IPS-NIHi7 (cell line): ENCODE results near the gene APBA2.
"Not testable (repeated sequence)": the region's sequence is repeated elsewhere in the genome, so short reads cannot be mapped to it uniquely, and the experiment has no call there.

ENCODE experiments used
- DNase-seq: peaks from one replicate; pipeline ENCODE4 v3.0.0; 2012; ENCODE audit warnings: mixed read lengths; ENCODE audit errors: extremely low spot score

Gene APBA2

DNA sequence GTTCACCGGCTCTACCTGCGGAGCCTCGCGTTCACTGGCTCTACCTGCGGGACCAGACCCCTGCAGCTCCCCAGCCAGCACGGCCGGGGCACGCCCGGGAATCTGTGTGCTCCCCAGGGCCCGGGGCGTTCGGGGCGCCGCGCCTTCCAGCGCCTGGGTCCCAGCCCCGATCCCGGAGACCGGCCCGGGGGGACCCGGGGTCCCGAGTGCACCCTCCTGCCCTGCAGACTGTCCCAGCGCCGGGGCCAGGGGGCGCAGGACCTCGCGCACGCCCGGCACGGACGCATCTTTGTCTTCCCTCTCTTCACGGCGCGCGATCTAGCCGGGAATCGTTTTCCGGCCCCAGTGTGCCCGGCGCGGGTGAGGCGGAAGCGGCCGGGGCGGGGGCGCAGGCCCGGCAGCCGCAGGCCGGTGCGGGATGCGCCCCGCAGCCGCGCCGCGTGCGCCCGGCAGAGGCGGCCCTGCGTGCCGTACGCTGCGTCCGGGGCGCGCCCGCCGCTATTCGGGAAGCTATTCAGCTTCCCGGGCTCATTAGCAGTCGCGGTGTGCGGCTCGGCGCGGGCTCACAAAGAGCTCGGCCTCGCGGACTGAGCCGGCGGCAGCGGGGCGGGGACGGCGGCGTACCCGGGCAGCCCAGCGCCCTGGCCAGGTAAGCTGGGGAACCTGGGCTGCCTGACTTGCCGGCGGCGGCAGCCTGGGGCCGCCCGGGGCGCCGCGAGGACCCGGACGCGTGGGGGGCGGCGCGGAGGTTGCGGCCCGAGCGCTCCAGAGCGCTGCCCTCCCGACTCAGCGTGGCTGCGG lies at the start of gene APBA2:
Gene APBA2, plus strand, starts transcription at position 345 of the 801 bp plus-strand sequence. CDS start 167,911 bp downstream, outside the sequence.
- DNase-seq: peak; percentile 62

DNA sequence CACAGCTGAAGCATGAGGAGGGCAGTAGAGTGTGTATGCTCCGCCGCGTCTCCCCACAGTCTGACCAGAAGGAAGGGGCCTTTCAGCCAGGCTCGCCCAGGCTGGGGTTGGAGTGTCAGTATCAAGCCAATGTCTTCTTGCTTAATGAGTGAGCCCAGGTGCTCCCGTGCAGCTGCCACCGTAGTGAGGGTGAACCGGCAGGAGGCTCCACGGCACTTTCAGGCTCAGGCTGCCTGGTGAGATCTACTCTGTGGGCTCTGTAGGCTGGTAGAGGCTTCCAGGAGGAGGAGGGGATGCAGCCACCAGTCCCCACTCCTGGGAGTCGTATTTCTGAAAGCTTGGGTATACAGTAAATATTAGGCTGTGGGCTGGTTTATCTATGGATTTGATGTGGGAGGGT lies 45.5 kb upstream of the APBA2 start:
- not testable (repeated sequence) for DNase-seq

DNA sequence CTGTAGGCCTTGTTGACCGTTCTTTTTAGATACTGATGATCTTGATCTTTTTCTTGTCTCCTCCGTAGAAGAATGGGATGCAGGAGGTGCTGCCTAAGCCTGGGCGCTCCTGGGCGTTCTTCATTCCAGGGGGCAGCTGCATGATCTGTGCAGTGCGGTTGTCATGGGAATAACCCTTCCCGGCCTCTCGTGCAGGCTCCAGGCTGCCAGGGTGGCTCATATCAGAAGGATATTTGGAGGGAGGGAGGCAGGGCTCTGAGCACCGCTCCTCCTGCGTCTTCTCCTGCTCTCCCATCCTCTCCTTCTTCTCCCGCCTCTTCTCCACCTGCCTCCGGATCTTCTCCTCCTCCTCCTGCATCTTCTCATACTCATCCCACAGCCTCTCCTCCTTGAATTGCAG lies 43.6 kb upstream of the APBA2 start:
- DNase-seq: not testable (repeated sequence)

DNA sequence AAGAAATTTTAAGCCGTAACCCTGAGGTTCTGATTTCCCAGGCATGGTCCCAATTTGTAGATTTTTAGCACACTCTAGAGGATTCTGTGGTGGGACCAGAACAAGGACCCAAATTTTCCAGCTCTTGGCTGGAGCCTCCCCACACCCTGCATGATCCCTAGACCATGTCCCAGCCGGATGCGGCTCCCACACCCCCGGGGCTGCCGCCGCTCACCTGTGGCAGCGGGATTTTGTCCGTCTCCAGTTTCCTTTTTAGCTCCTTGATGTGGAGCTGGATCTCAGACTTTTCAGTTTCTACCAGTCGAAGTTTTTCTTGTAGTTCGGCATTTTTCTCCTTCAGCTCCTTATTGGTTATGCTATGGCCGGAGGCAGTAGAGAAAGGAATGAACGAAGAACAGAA lies 42.3 kb upstream of the APBA2 start:
- not testable (repeated sequence) for DNase-seq

DNA sequence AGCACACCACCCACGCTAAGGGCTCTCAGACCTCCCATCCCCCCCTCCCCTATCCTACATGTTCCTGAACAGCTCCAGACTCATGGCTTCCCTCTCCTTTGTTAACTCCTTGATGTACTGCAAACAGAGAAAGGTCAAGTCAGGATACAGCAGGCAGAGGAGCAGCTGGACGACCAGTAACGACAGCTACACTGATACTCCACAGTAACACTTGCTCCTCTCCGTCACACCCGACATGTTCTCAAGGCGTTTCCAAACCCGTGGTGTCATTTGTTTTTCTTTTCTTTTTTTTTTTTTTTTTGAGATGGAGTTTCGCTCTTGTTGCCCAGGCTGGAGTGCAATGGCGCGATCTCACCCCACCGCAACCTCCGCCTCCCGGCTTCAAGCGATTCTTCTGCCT lies 41.6 kb upstream of the APBA2 start:
- DNase-seq: not testable (repeated sequence)

DNA sequence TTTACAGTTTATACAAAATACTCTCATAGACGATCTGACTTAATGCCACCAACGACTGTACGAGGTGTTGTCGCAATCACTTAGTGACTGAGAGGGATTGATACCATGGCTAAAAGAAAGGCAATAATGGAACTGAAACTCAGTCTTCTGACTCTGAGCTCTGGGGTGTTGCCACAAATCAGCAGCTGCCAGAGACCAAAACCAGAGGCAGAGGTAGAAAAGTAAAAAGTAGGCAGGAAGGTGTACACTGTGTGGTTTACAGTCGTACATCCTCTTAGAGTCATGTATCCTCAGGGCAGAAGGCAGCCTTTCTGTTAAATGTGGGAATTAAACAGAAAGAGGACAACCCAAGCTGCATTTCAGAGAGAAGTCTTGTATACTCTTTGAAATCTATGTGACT lies 38.5 kb upstream of the APBA2 start:
- not testable (repeated sequence) for DNase-seq

DNA sequence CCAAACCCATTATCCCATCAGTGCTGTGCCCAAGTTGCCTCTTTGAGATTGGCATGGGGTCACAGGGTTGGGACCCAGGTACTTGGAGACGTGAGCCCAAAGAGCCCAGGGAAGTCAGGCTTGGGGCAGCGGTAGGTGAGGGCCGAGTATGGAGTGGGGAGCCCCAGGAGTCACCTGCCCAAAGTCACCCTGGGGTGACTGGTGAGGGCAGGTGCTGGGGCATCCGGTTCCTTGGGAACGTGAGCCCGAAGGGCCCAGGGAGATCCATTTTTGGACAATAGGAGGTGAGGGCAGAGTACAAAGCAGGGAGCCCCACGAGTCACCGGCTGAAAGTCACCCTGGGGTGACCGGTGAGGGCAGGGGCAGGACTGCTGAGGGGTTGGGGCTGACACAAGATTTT lies 37.8 kb upstream of the APBA2 start:
- not testable (repeated sequence) for DNase-seq

DNA sequence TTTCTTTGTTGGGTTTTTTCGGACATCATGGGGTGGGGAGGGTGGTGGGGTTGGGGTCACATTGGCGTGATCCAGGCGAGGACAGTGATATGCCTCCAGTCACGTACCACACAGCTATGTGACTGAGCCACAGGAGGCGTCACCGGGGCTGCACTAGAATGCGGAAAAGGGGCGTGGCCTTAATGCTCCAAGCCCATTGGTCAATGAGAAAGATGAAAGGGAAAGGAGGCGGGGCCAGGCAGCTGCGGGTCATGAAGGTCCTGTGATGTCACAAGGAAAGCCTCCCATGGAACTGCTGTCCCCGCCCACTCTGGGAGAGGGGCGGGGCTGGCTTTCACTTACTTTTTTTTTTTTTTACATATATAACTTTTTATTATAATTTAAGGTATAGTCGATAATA lies 37.3 kb upstream of the APBA2 start, which contains the start of gene GOLGA6L7:
Gene GOLGA6L7, minus strand, starts transcription at position 124 of the 400 bp plus-strand sequence. Its CDS starts 95 bp downstream, at position 29.
- not testable (repeated sequence) for DNase-seq

DNA sequence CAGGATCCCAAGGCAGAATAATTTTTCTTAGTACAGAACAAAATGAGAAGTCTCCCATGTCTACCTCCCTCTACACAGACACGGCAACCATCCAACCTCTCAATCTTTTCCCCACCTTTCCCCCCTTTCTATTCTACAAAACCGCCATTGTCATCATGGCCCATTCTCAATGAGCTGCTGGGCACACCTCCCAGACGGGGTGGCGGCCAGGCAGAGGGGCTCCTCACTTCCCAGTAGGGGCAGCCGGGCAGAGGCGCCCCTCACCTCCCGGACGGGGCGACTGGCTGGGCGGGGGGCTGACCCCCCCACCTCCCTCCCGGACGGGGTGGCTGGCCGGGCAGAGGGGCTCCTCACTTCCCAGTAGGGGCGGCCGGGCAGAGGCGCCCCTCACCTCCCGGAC lies 36.5 kb upstream of the APBA2 start:
- not testable (repeated sequence) for DNase-seq

DNA sequence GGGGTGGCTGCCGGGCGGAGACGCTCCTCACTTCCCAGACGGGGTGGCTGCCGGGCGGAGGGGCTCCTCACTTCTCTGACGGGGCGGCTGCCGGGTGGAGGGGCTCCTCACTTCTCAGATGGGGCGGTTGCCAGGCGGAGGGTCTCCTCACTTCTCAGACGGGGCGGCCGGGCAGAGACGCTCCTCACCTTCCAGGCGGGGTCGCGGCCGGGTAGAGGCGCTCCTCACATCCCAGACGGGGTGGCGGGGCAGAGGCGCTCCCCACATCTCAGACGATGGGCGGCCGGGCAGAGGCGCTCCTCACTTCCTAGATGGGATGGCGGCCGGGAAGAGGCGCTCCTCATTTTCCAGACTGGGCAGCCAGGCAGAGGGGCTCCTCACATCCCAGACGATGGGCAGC lies 36.0 kb upstream of the APBA2 start:
- not testable (repeated sequence) for DNase-seq

DNA sequence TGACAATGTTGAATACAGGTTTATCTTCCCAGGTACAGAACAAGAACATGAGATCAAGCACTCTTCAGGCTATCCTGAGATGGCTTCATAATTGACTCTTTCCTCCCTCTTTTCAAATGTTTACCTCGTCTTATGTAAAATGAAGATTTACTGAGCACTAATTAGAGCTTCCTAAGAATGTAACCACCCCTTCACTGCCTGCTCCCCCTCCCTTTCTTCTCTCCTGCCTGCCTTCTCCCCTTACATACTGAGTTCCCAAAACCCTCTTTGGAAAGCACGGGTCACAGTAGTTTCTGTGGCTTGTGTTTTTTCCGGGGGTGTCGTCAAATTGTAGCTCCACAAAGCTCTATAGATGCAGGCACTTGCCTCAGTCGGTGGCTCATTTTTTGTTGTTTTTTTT lies 32.1 kb upstream of the APBA2 start:
- not testable (repeated sequence) for DNase-seq

DNA sequence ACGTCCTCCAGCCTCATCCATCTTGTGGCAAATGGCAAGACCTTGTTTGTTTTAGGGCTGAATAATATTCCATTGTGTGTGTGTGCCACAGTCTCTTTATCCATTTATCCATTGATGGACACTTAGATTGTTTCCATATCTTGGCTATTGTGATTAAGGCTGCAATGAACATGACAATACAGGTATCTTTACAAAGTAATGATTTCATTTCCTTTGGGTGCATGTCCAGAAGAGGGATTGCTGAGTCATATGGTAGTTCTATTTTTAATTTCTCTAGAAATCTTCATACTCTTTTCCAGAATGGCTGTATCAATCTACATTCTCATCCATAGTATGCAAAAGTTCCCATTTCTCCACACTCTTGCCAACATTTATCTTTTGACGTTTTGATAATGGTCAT lies 31.2 kb upstream of the APBA2 start:
- not testable (repeated sequence) for DNase-seq

DNA sequence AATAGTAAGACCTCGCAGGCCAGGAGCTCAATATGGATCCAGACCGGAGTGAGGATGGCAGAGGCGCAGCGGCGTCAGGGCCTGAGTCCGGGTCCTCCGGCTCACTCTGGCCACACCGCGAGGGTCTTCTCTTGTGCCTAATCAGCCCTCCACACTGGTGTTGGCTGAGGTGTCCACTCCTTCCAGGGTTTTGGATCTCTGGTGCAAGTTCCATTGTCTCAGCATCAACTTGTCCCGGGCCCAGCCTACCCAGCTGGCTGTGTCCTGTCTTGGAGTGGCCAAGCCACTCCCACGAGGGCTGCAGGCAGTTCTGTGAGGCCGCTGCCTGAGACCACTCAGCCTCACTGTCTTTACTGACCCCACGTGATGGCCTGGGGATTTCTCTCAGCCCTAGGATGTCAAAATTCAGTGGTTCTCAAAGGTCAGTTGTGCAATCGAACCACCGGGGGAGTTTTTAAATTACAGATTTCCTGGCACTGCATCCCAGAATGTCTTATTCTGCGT lies 24.7 kb upstream of the APBA2 start:
- DNase-seq: no peak

DNA sequence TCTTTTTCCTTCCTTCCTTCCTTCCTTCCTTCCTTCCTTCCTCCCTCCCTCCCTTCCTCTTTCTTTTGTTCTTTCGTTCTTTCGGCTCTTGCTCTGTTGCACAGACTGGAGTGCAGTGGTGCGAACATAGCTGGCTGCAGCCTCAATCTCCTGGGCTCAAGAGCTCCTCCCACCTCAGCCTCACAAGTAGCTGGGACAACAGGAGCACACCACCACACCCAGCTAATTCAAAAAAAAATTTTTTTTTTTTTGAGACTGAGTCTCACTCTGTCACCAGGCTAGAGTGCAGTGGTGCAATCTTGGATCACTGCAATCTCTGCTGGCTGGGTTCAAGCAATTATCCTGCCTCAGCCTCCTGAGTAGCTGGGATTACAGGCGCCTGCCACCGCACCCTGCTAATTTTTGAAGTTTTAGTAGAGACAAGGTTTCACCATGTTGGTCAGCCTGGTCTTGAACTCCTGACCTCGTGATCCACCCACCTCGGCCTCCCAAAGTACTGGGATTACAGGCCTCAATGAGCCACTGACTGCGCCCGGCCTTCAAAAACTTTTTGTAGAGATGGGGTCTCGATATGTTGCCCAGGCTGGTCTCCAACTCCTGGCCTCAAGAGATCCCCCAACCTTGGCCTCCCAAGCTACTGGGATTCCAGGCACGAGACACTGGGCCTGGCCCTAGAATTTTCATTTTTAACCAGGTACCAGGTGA lies 24.0 kb upstream of the APBA2 start:
- not testable (repeated sequence) for DNase-seq

DNA sequence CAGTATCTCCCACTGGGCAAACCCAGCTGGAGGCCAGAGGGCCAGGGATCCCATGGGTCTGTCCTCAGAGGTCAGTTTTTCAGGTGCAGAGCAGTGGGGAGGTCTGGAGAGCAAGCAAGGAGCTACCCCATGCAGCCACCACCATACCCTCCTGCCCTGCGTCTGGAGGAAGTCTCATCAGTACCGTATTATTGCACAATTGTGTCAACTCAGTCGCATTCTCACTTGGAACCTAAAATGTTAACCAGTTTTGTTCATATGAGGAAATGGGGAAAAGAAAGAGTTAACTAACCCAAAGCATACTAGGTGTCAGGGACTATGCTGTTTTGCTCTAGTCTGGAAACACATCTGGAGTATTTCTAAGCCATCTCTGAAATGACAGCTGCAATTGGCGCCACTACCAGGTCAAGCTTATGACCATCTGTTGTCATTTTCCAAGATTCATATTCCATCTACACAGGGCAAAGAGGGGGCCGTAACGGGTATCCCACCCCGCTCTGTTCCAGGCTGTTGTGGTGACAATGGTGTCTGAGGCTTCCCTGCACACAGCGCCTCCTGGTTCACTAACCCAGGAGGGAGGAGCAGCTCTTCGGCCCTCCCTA lies 16.9 kb upstream of the APBA2 start:
- no peak for DNase-seq

DNA sequence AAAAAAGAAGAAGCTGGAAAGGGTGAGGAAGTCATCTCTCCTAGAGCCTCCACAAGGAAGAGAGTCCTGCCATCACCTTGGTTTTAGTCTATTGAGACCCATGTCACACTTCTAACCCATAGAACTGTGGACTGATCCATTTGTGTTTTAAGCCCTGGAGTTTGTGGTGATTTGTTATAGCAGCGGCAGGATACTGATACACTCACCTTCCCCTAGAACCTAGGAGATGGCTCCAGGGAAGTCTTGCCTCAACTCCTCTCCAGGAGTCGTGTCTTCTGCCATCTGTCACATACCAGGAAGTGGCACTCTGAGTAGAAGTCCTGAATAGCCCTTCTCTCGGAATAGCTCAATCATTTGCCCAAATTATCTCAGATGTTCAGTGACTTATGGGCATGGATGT lies 14.6 kb upstream of the APBA2 start:
- no peak for DNase-seq

DNA sequence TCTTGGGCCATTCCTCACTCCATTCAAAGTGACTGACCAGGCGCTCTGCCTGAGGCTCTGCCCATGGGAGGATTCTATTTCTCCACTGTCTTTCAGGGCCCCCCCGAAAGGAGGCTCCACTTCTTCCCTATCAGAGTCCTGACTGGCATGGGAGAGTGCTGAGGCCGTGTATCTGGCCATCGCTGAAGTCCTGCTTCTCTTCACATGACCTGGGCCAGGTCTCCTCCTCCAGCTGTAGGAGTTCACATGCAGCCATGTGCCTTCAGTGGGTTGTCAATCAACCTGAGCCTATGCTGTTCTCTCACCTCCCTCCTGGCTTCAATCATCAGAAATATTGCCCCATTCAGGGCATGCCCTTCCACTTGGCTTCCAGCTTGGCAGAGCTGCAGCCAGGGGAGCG lies 12.8 kb upstream of the APBA2 start:
- DNase-seq: no peak

DNA sequence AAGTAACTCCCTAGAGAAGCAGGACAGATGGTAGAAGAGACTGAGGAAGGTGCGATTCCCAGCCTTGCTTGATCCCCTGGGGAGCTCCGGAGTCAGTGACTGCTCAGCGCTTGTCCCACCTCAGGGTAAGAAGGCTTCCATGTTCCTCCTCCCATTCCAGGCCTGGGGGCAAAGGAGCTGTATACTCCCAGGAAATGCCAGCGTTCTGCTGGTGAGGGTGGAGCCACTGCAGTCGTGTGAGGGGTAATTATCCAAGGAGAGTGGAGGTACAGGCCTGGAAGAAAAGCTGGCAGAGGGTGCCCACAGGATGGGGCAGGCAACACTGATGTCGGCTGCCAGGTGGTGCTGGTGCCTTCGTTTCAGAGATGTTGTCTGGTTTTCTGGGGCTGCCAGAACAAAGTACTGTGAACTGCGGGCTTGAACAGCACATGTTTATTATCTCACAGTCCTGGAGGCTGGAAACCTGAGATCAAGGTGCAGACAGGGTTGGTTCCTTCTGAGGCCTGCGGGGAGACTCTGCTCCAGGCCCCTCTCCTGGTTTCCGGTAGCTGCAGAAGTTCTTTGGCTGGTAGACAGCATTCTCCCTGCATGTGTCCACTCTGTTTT lies 12.1 kb upstream of the APBA2 start:
- DNase-seq: no peak

DNA sequence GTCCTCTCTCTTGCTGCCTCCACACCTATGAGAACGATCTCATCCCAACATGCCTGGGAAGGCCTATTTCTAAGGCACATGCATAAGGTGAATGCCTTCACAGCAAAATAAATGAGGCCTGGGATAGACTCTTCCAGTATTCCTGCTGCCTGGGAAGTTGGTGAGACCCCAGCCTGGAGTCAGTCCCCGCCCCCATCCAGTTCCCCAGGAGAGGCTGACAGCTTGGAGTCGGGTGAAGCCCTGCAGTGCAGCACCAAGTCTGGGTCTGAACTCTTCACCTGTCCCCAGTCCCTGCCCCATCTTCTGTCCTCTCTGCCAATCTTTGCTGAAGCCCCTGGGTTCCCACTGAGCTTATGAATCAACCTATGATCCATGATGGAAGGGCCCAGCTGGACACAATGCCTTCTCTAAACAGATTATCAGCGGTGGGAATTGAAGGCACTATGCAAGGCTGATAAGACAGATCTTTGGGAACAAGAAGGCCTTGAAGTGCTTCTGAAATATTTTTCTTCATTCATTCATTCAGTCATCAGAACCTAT lies 10.2 kb upstream of the APBA2 start:
- DNase-seq: no peak

DNA sequence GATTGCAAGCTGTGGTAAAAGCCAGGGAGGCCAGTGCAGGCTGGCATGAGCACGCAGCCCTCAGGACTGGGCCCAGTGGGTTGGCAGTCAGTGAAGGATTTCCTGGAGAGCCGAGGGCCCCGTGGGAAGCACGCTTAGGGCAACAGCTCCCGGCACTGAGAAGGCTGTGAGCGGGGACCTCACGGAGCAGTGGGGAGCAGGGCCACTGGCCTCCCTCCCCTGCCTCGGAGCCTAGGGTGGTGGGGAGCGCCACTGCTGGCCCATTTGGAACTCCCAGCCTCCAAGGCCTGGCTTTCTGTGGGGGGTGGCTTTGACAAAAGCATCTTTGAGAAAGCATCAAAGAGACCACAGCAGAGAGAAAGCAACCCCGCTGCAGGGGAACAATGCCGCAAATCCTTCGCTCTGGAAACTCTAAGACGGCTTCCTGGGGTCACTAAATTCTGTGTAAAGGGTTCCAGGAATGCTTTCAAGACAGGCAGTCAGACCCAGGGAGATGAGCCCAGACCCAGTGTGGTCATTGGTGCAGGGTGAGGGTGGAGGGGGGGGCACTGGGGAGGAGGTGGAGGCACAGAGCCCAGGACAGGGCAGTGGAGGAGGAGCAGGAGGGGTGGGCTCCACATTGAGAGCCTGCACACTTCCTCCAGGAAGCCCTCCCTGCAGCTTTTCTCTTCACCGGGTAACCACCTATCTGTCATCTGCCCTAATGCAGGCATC lies 9.5 kb upstream of the APBA2 start:
- peak; percentile 60 for DNase-seq

DNA sequence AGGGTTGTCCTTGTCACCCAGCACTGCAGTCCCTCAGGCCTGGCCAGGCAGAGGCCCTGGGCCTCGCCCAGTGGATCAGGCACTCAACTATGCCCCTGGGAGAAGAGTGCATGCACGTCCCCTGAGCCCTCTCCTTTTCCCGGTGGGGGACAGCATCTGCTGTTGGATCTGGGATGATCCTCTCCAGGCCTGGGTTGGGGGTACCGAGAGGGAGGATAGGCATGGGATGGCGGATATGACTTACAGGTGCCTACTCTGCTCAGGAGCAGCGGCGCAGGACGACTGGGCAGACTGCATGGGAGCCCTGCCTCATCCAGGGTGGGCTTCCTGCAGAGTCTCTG lies 9.0 kb upstream of the APBA2 start:
- no peak for DNase-seq
